Neural progenitor cell (in vitro differentiated cells): ENCODE measurements around the gene TMEM164.

Experiments
- EZH2 ChIP-seq: fragments of 200-600 bp; sonication (generic); IDR thresholded peaks from 2 replicates; pipeline ENCODE4 v1.6.1; 2017; ENCODE audit warnings: antibody characterized with exemption, mild to moderate bottlenecking, moderate library complexity
- EZH2phosphoT487 ChIP-seq: fragments of 200-600 bp; sonication (generic); IDR thresholded peaks from 2 replicates; pipeline ENCODE4 v1.6.1; 2017; ENCODE audit warnings: antibody characterized with exemption
- TF ChIP-seq, protein P1 (sequence below): fragments of 200-600 bp; sonication (generic); IDR thresholded peaks from 2 replicates; pipeline ENCODE4 v1.5.1; 2017; ENCODE audit warnings: antibody characterized with exemption, mild to moderate bottlenecking

DNA sequence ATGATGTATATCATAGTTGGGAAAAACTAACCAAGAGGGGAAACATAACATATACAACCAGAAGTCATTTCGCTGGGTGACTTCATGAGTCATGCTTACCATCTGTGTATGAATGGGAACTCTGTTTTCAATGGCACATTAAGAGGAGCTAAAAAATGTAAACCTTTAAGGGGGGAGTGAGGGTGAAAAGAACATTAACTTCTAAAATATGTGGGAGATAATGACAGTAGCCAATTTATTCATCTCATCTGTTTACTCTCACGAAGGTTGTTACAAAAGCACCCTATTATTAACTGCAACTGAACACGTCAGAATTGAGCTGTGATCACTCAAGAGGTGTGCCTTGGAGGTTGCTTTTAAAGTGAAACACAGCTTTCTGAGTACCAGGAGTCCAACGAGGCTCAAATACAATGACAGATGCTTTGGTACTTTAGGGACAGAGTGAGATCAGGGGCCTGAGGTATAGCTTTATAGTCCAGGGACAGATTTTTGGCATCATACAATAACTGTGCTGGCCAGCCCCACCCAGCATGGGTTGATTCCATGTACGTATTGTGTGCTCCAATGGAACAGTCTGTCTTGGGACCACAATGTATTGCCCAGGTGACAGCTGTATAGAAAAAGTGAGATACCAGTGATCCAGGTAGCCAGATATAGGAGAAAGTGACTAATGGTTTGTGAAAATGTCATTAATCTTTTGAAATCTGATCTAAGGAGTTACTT is 207.7 kb downstream of the TMEM164 start:
- TF ChIP-seq, protein P1, sequence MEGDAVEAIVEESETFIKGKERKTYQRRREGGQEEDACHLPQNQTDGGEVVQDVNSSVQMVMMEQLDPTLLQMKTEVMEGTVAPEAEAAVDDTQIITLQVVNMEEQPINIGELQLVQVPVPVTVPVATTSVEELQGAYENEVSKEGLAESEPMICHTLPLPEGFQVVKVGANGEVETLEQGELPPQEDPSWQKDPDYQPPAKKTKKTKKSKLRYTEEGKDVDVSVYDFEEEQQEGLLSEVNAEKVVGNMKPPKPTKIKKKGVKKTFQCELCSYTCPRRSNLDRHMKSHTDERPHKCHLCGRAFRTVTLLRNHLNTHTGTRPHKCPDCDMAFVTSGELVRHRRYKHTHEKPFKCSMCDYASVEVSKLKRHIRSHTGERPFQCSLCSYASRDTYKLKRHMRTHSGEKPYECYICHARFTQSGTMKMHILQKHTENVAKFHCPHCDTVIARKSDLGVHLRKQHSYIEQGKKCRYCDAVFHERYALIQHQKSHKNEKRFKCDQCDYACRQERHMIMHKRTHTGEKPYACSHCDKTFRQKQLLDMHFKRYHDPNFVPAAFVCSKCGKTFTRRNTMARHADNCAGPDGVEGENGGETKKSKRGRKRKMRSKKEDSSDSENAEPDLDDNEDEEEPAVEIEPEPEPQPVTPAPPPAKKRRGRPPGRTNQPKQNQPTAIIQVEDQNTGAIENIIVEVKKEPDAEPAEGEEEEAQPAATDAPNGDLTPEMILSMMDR = no peak
- no peak for TF ChIP-seq EZH2phosphoT487
- no peak for TF ChIP-seq EZH2
